K562 (cell line): ENCODE data around the gene CENPT. TPM values are rescaled to one million over a fixed set of nuclear protein-coding genes. Genes with fewer than 3 reads are reported as not detected.

Experiments used
- GABPA ChIP-seq: fragments of 200-800 bp; sonication (Bioruptor generic); conservative IDR thresholded peaks from 2 replicates; pipeline ENCODE4 v1.6.1; 2016; ENCODE audit warnings: low read depth, missing genetic modification characterization, missing compliant biosample characterization
- GATAD2A ChIP-seq: fragments of 450-650 bp; IDR thresholded peaks from 2 replicates; pipeline ENCODE4 v1.6.1; 2017
- HMG20A ChIP-seq: fragments of 450-650 bp; formaldehyde crosslinking; conservative IDR thresholded peaks from 2 replicates; pipeline ENCODE4 v1.4.0; 2020; ENCODE audit warnings: mild to moderate bottlenecking, mixed read lengths
- JUN ChIP-seq, 2 experiments: sonication (generic) in 1 of 2; formaldehyde crosslinking in 1 of 2; IDR thresholded peaks; 2 replicates each; pipeline versions ENCODE4 v1.6.1 to v1.8.0; 2012 to 2022; ENCODE audit warnings: borderline replicate concordance in 2 of 2, mild to moderate bottlenecking in 2 of 2, improper control_type of control experiment in 1 of 2, low read depth in 1 of 2, low read length in 1 of 2, missing genetic modification reagents in 1 of 2
- NFE2L1 ChIP-seq: fragments of 450-650 bp; IDR thresholded peaks from 2 replicates; pipeline ENCODE4 v1.6.1; 2016; ENCODE audit warnings: missing genetic modification characterization, low read depth, mild to moderate bottlenecking, missing compliant biosample characterization, moderate library complexity, borderline replicate concordance
- NKRF ChIP-seq: fragments of 450-650 bp; IDR thresholded peaks from 2 replicates; pipeline ENCODE4 v1.6.1; 2016; ENCODE audit warnings: borderline replicate concordance
- RAD21 ChIP-seq, 2 experiments: fragments of 250-450 bp in 1 of 2; fragments of 450-650 bp in 1 of 2; sonication (Bioruptor Pico) in 1 of 2; formaldehyde crosslinking in 1 of 2; IDR thresholded peaks in 1 of 2; conservative IDR thresholded peaks in 1 of 2; 2 replicates each; pipeline versions ENCODE4 v1.4.0 to v1.8.0; 2020 to 2022; ENCODE audit warnings: mild to moderate bottlenecking in 2 of 2, moderate library complexity in 1 of 2
- RBM17 ChIP-seq: fragments of 200-400 bp; formaldehyde crosslinking; IDR thresholded peaks from 2 replicates; pipeline ENCODE4 v1.6.1; 2017; ENCODE audit warnings: low read depth, mild to moderate bottlenecking, low read length, borderline replicate concordance
- ZBTB1 ChIP-seq: sonication (generic); formaldehyde crosslinking; IDR thresholded peaks from 2 replicates; pipeline ENCODE4 v1.8.1; 2023; ENCODE audit warnings: missing genetic modification reagents, low read depth, mild to moderate bottlenecking, borderline replicate concordance
- ZNF282 ChIP-seq: sonication (generic); formaldehyde crosslinking; IDR thresholded peaks from 2 replicates; pipeline ENCODE4 v1.8.1; 2023; ENCODE audit warnings: missing genetic modification reagents
- ZNF324 ChIP-seq: fragments of 250-450 bp; sonication (Bioruptor Pico); IDR thresholded peaks from 2 replicates; pipeline ENCODE4 v1.4.0; 2020; ENCODE audit warnings: mild to moderate bottlenecking
- ZNF518B ChIP-seq: fragments of 250-450 bp; sonication (Bioruptor Pico); IDR thresholded peaks from 2 replicates; pipeline ENCODE4 v1.5.0; 2021; ENCODE audit warnings: mild to moderate bottlenecking, moderate library complexity
- ZNF696 ChIP-seq: fragments of 250-450 bp; sonication (Bioruptor Pico); conservative IDR thresholded peaks from 2 replicates; pipeline ENCODE4 v1.4.0; 2020; ENCODE audit warnings: mild to moderate bottlenecking, moderate library complexity
- ZNF76 ChIP-seq: fragments of 250-450 bp; sonication (Bioruptor Pico); IDR thresholded peaks from 2 replicates; pipeline ENCODE4 v1.4.0; 2020; ENCODE audit warnings: mild to moderate bottlenecking, moderate library complexity, borderline replicate concordance
- ZNF778 ChIP-seq: fragments of 450-650 bp; formaldehyde crosslinking; IDR thresholded peaks from 2 replicates; pipeline ENCODE4 v1.4.0; 2020; ENCODE audit warnings: mild to moderate bottlenecking, moderate library complexity
- polyA plus RNA-seq, 8 experiments: library from polyadenylated mRNA; depleted of rRNA in 4 of 8; stranded (reverse) in 5 of 8; unstranded in 3 of 8; fragments of >200 nt; fragmentation: Nextera tagmentation in 2 of 8; fragmentation: Illumina TruSeq in 1 of 8; extraction: Ambion mirVana in 2 of 8; extraction: Trizol in 1 of 8; gene quantifications; 2 replicates each; pipeline versions ENCODE4 v1.2.1 to v1.2.3, GENCODE V29; 2011 to 2014; ENCODE audit warnings: inconsistent platforms in 1 of 8, missing spikeins in 1 of 8
- total RNA-seq, 7 experiments: library from RNA; depleted of rRNA in 6 of 7; stranded (reverse); fragments of >200 nt in 6 of 7; fragmentation: Illumina TruSeq in 2 of 7; extraction: Trizol in 2 of 7; gene quantifications; 2 replicates each; pipeline versions ENCODE4 v1.2.1 to v1.2.3, GENCODE V29; 2011 to 2021; ENCODE audit warnings: low replicate concordance in 1 of 7
- TF ChIP-seq, protein P1 (sequence below), 3 experiments: fragments of 200-800 bp in 1 of 3; sonication (Bioruptor generic) in 1 of 3; sonication (generic) in 1 of 3; formaldehyde crosslinking in 1 of 3; IDR thresholded peaks; 2 replicates each; pipeline versions ENCODE4 v1.6.1 to v1.8.0; 2016 to 2022; ENCODE audit warnings: mild to moderate bottlenecking in 2 of 3, missing compliant biosample characterization in 2 of 3, missing genetic modification characterization in 2 of 3, missing genetic modification reagents in 1 of 3
- TF ChIP-seq, protein P2 (sequence below), 2 experiments: IDR thresholded peaks; 2 replicates each; pipeline ENCODE4 v1.6.1; 2011; ENCODE audit warnings: borderline replicate concordance in 1 of 2, control low read depth in 1 of 2, low read depth in 1 of 2, low read length in 1 of 2, mild to moderate bottlenecking in 1 of 2, mixed read lengths in 1 of 2, moderate library complexity in 1 of 2; ENCODE audit not compliant: insufficient read depth in 1 of 2, insufficient read length in 1 of 2, poor library complexity in 1 of 2, severe bottlenecking in 1 of 2; ENCODE audit errors: extremely low read depth in 1 of 2

CENPT gene
- total and polyA plus RNA-seq, 9 of the 15 experiments (the other 6 are each of a cell fraction or from before 2014, with no cell fraction given), result 3.6 to 94.2 (median 44.1) TPM

- TF ChIP-seq NKRF (0 out of 2 replicates have a peak, but pooled peaks have one; percentile 33), ZNF324 (CRISPR knock-in tag) (no peak), HMG20A (CRISPR knock-in tag) (no peak), ZNF778 (CRISPR knock-in tag) (no peak), ZNF282 (CRISPR knock-in tag) (no peak), ZNF518B (CRISPR knock-in tag) (no peak), ZNF696 (CRISPR knock-in tag) (no peak), RAD21 (CRISPR knock-in tag; conservative IDR thresholded peaks at IDR 0.05 in 1 of 2, IDR thresholded peaks at IDR 0.05 in 1 of 2) (no peak), ZBTB1 (peak; percentile 65), JUN (IDR thresholded peaks at IDR 0.05; ENCODE audit: borderline replicate concordance, low read depth, low read length) (no peak), JUN (CRISPR knock-in tag; IDR thresholded peaks at IDR 0.05; ENCODE audit: borderline replicate concordance) (0 out of 2 replicates have a peak, but pooled peaks have one; percentile 81), GABPA (tag) (peak; percentile 99), GATAD2A (0 out of 2 replicates have a peak, but pooled peaks have one; percentile 47), NFE2L1 (tag) (no peak), ZNF76 (CRISPR knock-in tag) (peak; percentile 28; the same call in 1 of the 2 replicates), RBM17 (no peak)
- TF ChIP-seq, protein P1, sequence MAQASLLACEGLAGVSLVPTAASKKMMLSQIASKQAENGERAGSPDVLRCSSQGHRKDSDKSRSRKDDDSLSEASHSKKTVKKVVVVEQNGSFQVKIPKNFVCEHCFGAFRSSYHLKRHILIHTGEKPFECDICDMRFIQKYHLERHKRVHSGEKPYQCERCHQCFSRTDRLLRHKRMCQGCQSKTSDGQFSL (CRISPR knock-in tag; IDR thresholded peaks at IDR 0.05), result peak; percentile 85
- TF ChIP-seq, protein P1 (tag; IDR thresholded peaks at IDR 0.05), result no peak
- TF ChIP-seq, protein P2, sequence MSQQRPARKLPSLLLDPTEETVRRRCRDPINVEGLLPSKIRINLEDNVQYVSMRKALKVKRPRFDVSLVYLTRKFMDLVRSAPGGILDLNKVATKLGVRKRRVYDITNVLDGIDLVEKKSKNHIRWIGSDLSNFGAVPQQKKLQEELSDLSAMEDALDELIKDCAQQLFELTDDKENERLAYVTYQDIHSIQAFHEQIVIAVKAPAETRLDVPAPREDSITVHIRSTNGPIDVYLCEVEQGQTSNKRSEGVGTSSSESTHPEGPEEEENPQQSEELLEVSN (IDR thresholded peaks at IDR 0.05; ENCODE audit: borderline replicate concordance in 1 of 2, extremely low read depth in 1 of 2, insufficient read depth in 1 of 2, insufficient read length in 1 of 2, low read depth in 1 of 2, low read length in 1 of 2, poor library complexity in 1 of 2, severe bottlenecking in 1 of 2), result peak; percentile 36 to 59
These were observed 25.3 kb upstream of the CENPT start, which contains the start of gene EDC4 (continued) for GRCh38 chr16:67872631-67873434.
